Epithelial cell of prostate (primary cell): Measurements from ENCODE around the gene CHI3L2.
"Not testable (repeated sequence)": the region's sequence is repeated elsewhere in the genome, so short reads cannot be mapped to it uniquely, and the experiment has no call there.

Experiments used
- DNase-seq: peaks from one replicate; pipeline ENCODE4 v3.0.0-alpha.2; 2011; ENCODE audit warnings: low read depth, low spot score
- H3K27ac ChIP-seq: fragments of 450-650 bp; 2 replicates; pipeline ENCODE4 v1.5.1; 2017; ENCODE audit warnings: mild to moderate bottlenecking

Gene CHI3L2

DNA sequence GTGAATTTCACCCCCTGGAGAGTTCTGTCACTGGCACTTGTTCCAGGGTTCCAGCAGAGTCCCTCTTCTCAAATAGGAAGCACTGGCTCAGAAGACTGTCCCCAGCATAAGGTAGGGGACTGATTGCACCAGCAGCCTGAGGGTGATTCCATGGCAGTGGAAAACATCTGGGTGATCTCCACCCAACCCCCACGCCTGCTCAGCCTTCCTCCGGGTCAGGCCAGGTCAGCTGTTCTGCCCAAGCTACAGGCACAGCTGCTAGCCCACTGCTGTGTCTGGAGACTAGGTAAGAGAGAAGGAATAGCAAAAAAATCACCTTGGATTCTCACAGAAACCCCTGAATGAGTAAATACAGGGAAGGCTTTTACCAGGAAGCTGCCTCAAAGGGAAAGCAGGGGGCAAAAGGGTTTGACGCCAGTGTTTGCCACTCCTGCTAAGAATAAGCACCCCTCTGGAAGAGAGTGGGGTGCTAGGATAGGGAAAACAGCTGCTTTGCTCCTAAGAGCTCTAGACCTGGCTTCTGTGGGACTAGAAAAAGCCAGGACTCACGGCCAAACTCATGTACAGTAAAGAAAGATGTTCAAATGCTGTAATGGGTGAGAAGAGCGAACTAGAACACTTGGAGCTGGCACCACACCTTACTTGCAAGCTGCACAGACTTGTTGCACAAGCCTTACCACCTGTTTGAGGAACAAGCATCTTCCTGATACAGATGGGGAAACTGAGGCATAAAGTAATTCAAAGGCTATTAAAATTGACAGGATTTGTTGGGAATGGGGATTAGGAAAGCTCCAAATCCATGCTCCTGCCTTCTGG is 26.0 kb upstream of the CHI3L2 start:
- H3K27ac ChIP-seq = peak overlapping the region; percentile 79
- DNase-seq = no peak

- peak overlapping the region; percentile 79 for H3K27ac ChIP-seq
- DNase-seq = no peak
Observed at GRCh38 chr1:111202366-111202706, 25.2 kb upstream of the CHI3L2 start.

DNA sequence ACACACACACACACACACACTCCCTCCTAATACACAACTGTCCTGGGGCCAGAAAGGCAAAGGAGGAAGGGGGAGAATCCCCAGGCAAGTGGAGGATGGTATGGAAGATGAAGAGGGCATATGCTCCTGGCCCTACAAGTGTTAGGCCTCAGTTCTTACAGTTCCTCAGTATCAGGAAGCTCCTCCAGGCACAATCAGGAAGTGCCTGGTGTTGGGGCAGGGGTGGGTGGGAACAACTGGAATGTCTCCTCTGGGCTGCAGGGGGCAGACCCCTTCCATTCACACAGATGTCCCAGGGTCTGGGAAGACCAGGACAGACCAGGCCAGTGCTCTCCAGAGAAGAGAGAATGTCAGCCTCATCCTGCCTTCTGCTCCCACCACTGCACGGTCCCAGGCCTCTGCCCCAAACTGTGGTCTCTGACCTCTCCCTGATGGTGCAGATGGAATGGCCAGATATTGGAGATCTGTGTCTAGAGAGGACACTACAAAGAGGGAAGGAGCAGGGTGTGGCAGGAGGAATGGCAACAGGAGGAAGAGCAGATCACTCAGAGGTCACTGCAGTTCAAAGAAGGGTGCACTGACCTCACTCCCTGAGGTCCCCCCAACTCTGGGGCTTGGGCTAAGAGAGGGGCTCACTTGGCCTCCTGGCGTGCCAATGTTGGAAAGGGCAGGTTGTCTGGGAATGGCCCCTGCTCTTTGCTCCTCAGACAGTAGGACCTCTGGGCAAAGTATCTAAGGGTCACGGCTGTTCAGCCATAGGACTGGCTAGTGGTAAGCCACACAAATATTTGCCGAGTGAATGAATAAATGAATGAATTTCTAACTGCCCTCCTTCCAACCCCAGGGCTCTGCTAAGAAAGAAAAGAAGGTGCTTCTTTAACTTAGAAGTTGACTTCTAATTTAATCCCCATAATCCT is 24.5 kb upstream of the CHI3L2 start:
- peak overlapping the region; percentile 79 for H3K27ac ChIP-seq
- DNase-seq = no peak

GRCh38 chr1:111203681-111204200 is 23.8 kb upstream of the CHI3L2 start:
- peak overlapping the region; percentile 79 for H3K27ac ChIP-seq
- no peak for DNase-seq

DNA sequence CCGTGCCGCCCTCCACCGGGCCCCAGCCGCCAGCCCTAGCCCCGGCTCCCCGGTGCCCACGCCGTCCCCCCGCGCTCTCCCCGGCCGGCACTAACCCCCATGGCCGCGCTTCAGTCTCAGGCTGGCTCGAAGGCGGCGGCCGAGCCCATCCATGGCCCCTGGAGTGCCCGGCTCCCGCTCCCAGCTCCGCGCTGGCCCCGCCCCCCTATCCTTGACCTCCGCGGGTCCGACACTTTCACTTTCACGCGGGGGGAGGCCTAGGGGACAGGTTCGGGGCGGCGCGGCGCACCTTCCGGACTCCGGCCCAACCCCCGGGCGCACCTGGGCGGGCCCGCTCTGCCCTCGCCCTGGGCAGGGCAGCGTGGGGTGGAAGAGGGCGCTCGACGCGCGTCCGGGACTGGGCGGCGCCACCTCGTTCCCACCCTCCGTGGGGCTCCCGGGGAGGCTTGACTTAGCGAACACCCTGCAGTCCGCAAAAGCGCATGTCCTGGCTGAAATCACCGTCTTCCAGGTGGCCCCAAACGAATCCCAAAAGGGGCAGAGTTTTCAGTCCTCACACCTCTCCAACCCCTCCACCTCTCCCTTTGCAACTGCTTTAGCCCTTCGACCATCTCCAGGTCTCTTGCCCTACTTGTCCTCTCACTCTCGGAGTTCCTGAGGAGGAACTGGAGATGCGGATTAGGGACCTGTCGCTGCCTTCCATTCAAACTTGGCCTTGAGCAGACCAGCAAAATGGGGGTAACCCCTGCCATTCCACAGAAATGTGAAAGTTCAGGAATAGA is 23.1 kb upstream of the CHI3L2 start:
- peak overlapping the region; percentile 79 for H3K27ac ChIP-seq
- DNase-seq = no peak

GRCh38 chr1:111204983-111205713 is 22.4 kb upstream of the CHI3L2 start:
- H3K27ac ChIP-seq = peak overlapping the region; percentile 79
- DNase-seq = no peak

- DNase-seq = no peak
- H3K27ac ChIP-seq = peak overlapping the region; percentile 79
Observed at GRCh38 chr1:111205714-111206050, 21.8 kb upstream of the CHI3L2 start.

GRCh38 chr1:111208921-111209320 is 18.6 kb upstream of the CHI3L2 start:
- no peak for DNase-seq
- H3K27ac ChIP-seq = peak overlapping the region; percentile 64

DNA sequence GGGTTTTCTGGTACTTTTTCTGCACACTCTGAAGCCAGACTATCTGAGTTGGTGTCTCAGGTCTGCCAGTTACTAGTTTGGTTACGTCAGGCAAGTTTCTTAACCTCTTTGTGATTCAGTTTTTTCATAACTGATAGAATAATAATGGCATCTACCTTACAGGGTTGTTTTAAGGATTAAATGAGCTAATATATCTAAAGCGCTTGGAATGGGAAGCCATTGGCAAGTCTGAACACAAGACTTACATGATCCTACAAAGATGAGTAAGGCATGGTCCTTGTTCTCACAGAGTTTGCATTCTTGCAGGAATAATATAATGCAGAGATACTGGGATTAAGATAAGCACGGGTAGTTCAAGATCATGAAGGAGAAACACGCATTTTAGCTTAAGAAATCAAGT is 17.9 kb upstream of the CHI3L2 start:
- H3K27ac ChIP-seq = peak overlapping the region; percentile 64
- peak; percentile 65 for DNase-seq

GRCh38 chr1:111211921-111212320 is 15.6 kb upstream of the CHI3L2 start:
- no peak overlapping the region for H3K27ac ChIP-seq
- no peak for DNase-seq

GRCh38 chr1:111212634-111213335 is 14.7 kb upstream of the CHI3L2 start:
- H3K27ac ChIP-seq = no peak overlapping the region
- DNase-seq = no peak

DNA sequence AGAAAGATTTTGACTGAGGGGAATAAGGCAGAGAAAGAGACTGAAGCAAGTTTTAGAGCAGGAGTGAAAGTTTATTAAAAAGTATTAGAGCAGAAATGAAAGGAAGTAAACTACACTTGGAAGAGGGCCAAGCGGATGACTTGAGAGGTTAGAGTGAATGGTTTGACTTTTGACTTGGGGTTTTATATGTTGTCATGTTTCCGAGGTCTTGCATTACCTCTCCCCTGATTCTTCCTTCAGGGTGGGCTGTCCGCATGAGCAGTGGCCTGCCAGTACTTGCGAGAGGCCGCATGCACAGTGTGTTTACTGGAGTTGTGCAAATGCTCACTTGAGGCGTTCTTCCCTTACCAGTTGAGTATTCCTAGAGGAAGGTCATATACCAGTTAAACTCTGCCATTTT is 14.1 kb upstream of the CHI3L2 start:
- H3K27ac ChIP-seq = no peak overlapping the region

DNA sequence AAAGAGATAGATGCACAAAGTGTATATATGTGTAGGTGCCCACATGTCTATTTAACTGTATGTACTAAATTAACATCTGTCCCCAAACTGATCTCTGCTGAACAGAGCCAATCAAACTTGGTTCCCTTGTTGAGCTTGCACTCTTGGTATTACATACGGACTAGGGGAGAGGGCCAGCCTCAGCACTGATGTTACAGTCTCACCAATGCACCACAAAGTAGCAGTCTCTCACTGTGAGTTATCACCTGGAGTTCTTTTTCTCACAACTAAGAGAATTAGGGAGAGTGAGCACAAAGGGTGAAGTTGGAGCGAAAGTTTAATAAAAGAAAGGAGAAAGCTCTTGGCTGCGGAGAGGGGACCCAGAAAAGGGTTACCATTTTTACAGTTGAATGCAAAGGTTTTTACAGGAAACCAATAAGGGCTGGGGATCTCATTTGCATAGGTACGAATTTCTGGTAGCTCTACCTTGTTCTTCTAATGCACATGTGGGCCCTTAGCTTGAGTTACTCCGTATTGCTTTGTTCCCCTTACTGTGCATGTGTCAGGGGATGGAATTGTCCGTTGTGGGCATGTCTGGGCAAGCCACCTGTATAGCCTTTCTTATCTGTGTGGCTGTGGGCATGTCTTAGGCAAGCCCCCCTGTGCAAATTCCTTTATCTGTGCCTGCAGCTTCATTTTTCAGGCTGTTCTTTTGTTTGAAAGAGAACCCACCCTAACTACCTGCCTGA is 13.3 kb upstream of the CHI3L2 start:
- DNase-seq = no peak
- peak overlapping the region; percentile 47 for H3K27ac ChIP-seq

More for the DNA sequence above, 14.1 kb upstream of the CHI3L2 start:
- DNase-seq = no peak

DNA sequence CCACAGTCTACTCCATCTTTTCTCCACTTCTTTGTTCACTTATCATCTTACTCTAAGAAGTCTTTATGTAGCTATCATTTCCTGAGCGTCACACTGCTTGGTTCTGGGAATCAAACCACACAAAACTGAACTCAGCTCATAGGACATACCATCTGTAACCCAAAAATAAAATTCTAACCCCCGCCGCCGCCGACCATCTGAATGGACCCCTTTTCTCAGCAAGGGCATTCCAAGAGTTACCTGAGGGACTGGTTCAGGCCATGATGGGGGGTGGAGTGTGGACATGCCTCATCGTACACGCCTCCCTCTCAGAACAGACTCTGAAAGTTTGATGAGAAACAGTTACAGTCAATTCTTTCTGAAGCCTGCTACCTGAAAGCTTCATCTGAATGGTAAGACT is 12.6 kb upstream of the CHI3L2 start:
- H3K27ac ChIP-seq = peak overlapping the region; percentile 47
- DNase-seq = no peak

GRCh38 chr1:111215285-111215684 is 12.2 kb upstream of the CHI3L2 start:
- H3K27ac ChIP-seq = peak overlapping the region; percentile 47

GRCh38 chr1:111216751-111217150 is 10.8 kb upstream of the CHI3L2 start:
- DNase-seq = no peak

More at GRCh38 chr1:111215285-111215684, 12.2 kb upstream of the CHI3L2 start:
- not testable (repeated sequence) for DNase-seq

DNA sequence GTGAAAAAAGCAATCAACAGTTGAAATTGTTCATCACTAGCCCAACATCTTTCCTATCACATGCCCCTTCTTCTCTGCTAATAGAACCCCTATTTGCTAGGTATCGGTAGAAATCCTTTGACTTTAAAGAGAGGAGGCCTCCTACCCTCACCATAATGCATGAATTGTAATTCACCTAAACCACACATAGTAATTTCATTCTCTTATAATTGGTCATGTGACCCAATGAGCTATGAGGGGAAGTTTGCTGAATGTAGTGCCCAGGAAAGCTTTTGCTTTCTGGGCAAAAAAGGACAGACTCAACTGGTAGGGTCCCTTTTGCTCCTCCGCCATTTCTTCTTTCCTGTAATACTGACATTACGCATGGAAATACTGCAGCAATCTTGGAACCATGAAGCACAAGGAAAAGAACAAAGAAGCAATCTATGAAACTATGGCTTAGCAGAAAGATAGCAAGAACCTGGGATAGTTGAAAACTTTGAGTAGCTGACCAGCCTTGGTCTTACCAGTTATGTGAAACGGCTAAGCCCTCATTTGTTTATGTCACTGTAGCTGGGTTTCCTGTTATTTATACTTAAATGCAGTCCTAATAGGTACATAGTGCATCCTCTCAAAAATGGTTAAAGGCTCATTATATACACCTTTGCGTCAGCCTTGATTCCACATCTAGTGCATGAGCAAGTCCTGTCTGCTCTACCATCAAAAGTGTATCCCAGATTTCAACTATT is 10.2 kb upstream of the CHI3L2 start:
- DNase-seq = no peak
- H3K27ac ChIP-seq = no peak overlapping the region

More at GRCh38 chr1:111216751-111217150, 10.8 kb upstream of the CHI3L2 start:
- no peak overlapping the region for H3K27ac ChIP-seq
